Calu3 (cell line): Measurements from ENCODE around the gene MEGF10. TPM values are rescaled to one million over a fixed set of nuclear protein-coding genes. Genes with fewer than 3 reads are reported as not detected.

ENCODE experiments used
- BruUV-seq: library from RNA; stranded (reverse); fragments of 400-500 nt; replicated peaks from 2 replicates; lab custom pipeline; 2021; lab: Mats Ljungman, UMichigan
- CTCF ChIA-PET: fragments of 300-600 bp; sonication (Branson Sonifier 250); formaldehyde crosslinking; loops from one replicate; lab custom pipeline; 2022; ENCODE audit warnings: antibody characterized with exemption; lab: Charles Lee
- DNase-seq: peaks from one replicate; pipeline ENCODE4 v3.0.0; 2022
- H3K27ac Mint-ChIP-seq: one replicate; pipeline ENCODE4 v1.8.0; 2022; ENCODE audit warnings: mixed read lengths; ENCODE audit not compliant: unreplicated experiment
- H3K27me3 Mint-ChIP-seq: one replicate; pipeline ENCODE4 v1.8.0; 2022; ENCODE audit warnings: mixed read lengths; ENCODE audit not compliant: unreplicated experiment
- H3K36me3 Mint-ChIP-seq: one replicate; pipeline ENCODE4 v1.8.0; 2022; ENCODE audit warnings: mild to moderate bottlenecking, moderate library complexity, mixed read lengths; ENCODE audit not compliant: insufficient read depth, unreplicated experiment
- H3K4me1 Mint-ChIP-seq: one replicate; pipeline ENCODE4 v1.8.0; 2022; ENCODE audit warnings: mild to moderate bottlenecking, low read depth, mixed read lengths; ENCODE audit not compliant: unreplicated experiment
- H3K4me3 Mint-ChIP-seq: one replicate; pipeline ENCODE4 v1.8.0; 2022; ENCODE audit warnings: mild to moderate bottlenecking, low read depth, moderate library complexity, mixed read lengths; ENCODE audit not compliant: unreplicated experiment
- H3K9me3 Mint-ChIP-seq: one replicate; pipeline ENCODE4 v1.8.0; 2022; ENCODE audit warnings: low read depth, mixed read lengths; ENCODE audit not compliant: unreplicated experiment
- CTCF ChIP-seq: fragments of 200-600 bp; IDR thresholded peaks from one replicate; pipeline ENCODE4 v1.8.0; 2022; ENCODE audit warnings: antibody characterized with exemption; ENCODE audit not compliant: unreplicated experiment
- intact Hi-C: fragments of 100-400 bp; cut with micrococcal nuclease; formaldehyde crosslinking; loops from one replicate; pipeline ENCODE4 v1.10.0; 2022; ENCODE audit not compliant: unreplicated experiment
- total RNA-seq: library from RNA; stranded (reverse); gene quantifications from 2 replicates; pipeline ENCODE4 v1.2.3, GENCODE V29; 2022

The MEGF10 gene
- total RNA-seq, 1 experiment from 2014 or later, result 0.71 TPM

GRCh38 chr5:127281609-127282008, 9.0 kb upstream of the MEGF10 start:
- H3K36me3 Mint-ChIP-seq, result no peaks in the 10 kb centered on the region
- H3K9me3 Mint-ChIP-seq, result no peaks in the 10 kb centered on the region
- DNase-seq, result no peak
- no peaks in the 10 kb centered on the region for H3K4me1 Mint-ChIP-seq
- no peak for TF ChIP-seq CTCF
- intact Hi-C loops, result no loop called here
- no TSS peak for BruUV-seq
- H3K4me3 Mint-ChIP-seq, result no peak overlapping the region
- H3K27me3 Mint-ChIP-seq, result peaks cover 29% of the 10 kb centered on the region
- CTCF ChIA-PET, result no interaction called here
- no peak overlapping the region for H3K27ac Mint-ChIP-seq

- CTCF ChIA-PET, result no interaction called here
- Mint-ChIP-seq H3K9me3 (no peaks in the 10 kb centered on the region), H3K4me1 (peaks cover 10% of the 10 kb centered on the region), H3K4me3 (no peak overlapping the region), H3K36me3 (peaks cover 16% of the 10 kb centered on the region), H3K27me3 (peaks cover 71% of the 10 kb centered on the region), H3K27ac (no peak overlapping the region)
- no TSS peak for BruUV-seq
- no peak for TF ChIP-seq CTCF
- intact Hi-C loops, result no loop called here
- DNase-seq, result no peak
Observed at GRCh38 chr5:127288676-127289075, 1.9 kb upstream of the MEGF10 start.

GRCh38 chr5:127290946-127291693, 524 bp downstream of the MEGF10 start:
- Mint-ChIP-seq H3K27ac (no peak overlapping the region), H3K36me3 (peaks cover 16% of the 10 kb centered on the region), H3K4me1 (peaks cover 10% of the 10 kb centered on the region), H3K9me3 (no peaks in the 10 kb centered on the region), H3K27me3 (peaks cover 72% of the 10 kb centered on the region), H3K4me3 (peak overlapping the region; percentile 79)
- BruUV-seq, result no TSS peak
- CTCF ChIA-PET, result interaction anchor here (1.3 kb wide), 1 partner anchor 202 kb away, joined by 5 read pairs; no protein-coding TSS in a partner anchor
- no peak for DNase-seq
- no peak for TF ChIP-seq CTCF
- intact Hi-C loops, result loop anchor here (1.0 to 10.0 kb wide), 3 partner anchors 151 to 636 kb away; no protein-coding TSS in a partner anchor

GRCh38 chr5:127292030-127292735, 1.6 kb downstream of the MEGF10 start:
- no TSS peak for BruUV-seq
- Mint-ChIP-seq H3K27me3 (peaks cover 65% of the 10 kb centered on the region), H3K36me3 (peaks cover 16% of the 10 kb centered on the region), H3K27ac (no peak overlapping the region), H3K4me3 (no peak overlapping the region), H3K9me3 (no peaks in the 10 kb centered on the region), H3K4me1 (peaks cover 10% of the 10 kb centered on the region)
- CTCF ChIA-PET, result interaction anchor here (0.6 kb wide), 1 partner anchor 152 kb away, joined by 3 read pairs; no protein-coding TSS in a partner anchor
- intact Hi-C loops, result loop anchor here (10.0 kb wide), 1 partner anchor 637 kb away; no protein-coding TSS in a partner anchor
- TF ChIP-seq CTCF, result no peak
- DNase-seq, result no peak
